HG03039 (cell line): ENCODE data around the gene RNF169.

Source experiments
- ATAC-seq: cut with Tn5 transposase; IDR thresholded peaks from one replicate; pipeline ENCODE4 v1.9.1; 2021; ENCODE audit warnings: mild to moderate bottlenecking, moderate library complexity; ENCODE audit not compliant: unreplicated experiment

The RNF169 gene

GRCh38 chr11:74870485-74870884 lies 121.8 kb downstream of the RNF169 start:
- ATAC-seq = no peak

DNA sequence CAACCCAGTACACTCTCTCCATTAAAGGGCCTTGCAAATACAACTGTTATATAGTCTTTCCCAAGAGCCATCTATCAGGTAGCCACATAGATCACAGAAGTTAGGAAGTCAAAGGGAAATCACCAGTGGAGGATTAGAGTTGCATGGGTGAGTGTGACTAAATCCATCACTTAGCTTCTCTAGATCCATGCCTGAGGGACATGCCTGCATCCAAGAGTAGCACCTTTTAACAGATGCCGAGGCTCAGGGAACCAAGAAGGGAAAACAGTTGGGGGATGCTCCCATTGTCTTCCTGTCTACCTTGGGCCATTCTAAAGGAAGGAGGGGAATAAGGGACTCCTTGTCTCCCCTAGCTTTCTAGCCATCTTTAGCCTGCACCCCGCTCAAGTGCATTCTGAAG lies 122.4 kb downstream of the RNF169 start:
- no peak for ATAC-seq

DNA sequence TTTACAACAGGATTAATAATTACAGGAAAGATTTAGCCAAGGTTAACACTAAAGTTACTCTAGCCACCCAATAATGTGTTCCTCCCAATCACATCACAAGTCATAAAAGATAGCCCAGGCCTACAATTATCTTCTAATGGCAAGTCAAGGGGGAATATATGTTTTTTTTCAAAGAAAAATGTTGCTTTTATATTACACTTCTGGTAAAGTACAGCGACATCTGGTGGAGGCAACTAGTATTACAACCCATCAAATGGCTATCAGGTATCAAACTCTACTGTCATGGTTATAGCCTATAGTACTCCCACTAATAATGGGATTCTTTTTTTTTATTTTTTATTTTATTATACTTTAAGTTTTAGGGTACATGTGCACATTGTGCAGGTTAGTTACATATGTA lies 128.5 kb downstream of the RNF169 start:
- ATAC-seq = no peak
